H1 (cell line): ENCODE results near the gene FANCM. TPM values are rescaled to one million over a fixed set of nuclear protein-coding genes. Genes with fewer than 3 reads are reported as not detected.

ENCODE experiments used
- CTCF ChIA-PET: fragments of 300-600 bp; sonication (Branson Sonifier 250); formaldehyde crosslinking; loops from one replicate; lab custom pipeline; 2021; ENCODE audit not compliant: partially characterized antibody; lab: Charles Lee
- POLR2A ChIA-PET: fragments of 300-600 bp; sonication (Branson Sonifier 250); formaldehyde crosslinking; loops from one replicate; lab custom pipeline; 2021; ENCODE audit warnings: inconsistent platforms; ENCODE audit not compliant: partially characterized antibody; lab: Charles Lee
- DNase-seq, 2 experiments: peaks; one replicate each; pipeline versions ENCODE4 v3.0.0 to v3.0.0-alpha.2; 2010 to 2022; ENCODE audit warnings: low spot score in 2 of 2, low read depth in 1 of 2, mixed read lengths in 1 of 2
- FAIRE-seq: peaks from 2 replicates; lab custom pipeline; 2011; peaks lifted over from hg19 to GRCh38; lab: Jason Lieb, UNC
- H2AFZ ChIP-seq: 2 replicates; pipeline ENCODE4 v1.8.1; 2012; ENCODE audit warnings: low read length, inconsistent platforms
- H2AK5ac ChIP-seq: 2 replicates; pipeline ENCODE4 v1.6.1; 2013; ENCODE audit warnings: low read depth, low read length
- H2BK120ac ChIP-seq: replicated peaks from 2 replicates; pipeline ENCODE3; 2013; ENCODE audit warnings: low read depth, low read length, inconsistent platforms
- H2BK12ac ChIP-seq: 2 replicates; pipeline ENCODE4 v1.6.1; 2013; ENCODE audit warnings: low read depth, low read length
- H2BK15ac ChIP-seq: 2 replicates; pipeline ENCODE4 v1.6.1; 2013; ENCODE audit warnings: low read length
- H2BK20ac ChIP-seq: 2 replicates; pipeline ENCODE4 v1.6.1; 2013; ENCODE audit warnings: low read length
- H2BK5ac ChIP-seq: 2 replicates; pipeline ENCODE4 v1.6.1; 2013; ENCODE audit warnings: low read depth, low read length
- H3K14ac ChIP-seq: 2 replicates; pipeline ENCODE4 v1.6.1; 2013; ENCODE audit warnings: inconsistent platforms; ENCODE audit not compliant: insufficient read length
- H3K18ac ChIP-seq: 2 replicates; pipeline ENCODE4 v1.6.1; 2013; ENCODE audit warnings: low read length; ENCODE audit errors: extremely low read depth
- H3K23ac ChIP-seq: 2 replicates; pipeline ENCODE4 v1.6.1; 2013; ENCODE audit warnings: inconsistent platforms; ENCODE audit not compliant: insufficient read length
- H3K23me2 ChIP-seq: 2 replicates; pipeline ENCODE4 v1.6.1; 2013; ENCODE audit warnings: low read depth, low read length
- H3K27ac ChIP-seq: 2 replicates; pipeline ENCODE4 v1.6.1; 2011; ENCODE audit warnings: low read depth, low read length, inconsistent platforms
- H3K27me3 ChIP-seq, 4 experiments: replicated peaks in 1 of 4; 1 replicate in 1 of 4; 2 replicates in 3 of 4; pipeline versions ENCODE4 v1.6.1 to v1.8.1; 2011 to 2013; ENCODE audit warnings: low read length in 3 of 4, mild to moderate bottlenecking in 3 of 4, inconsistent platforms in 2 of 4, mixed read lengths in 2 of 4, moderate library complexity in 1 of 4; ENCODE audit not compliant: control insufficient read depth in 3 of 4, insufficient read depth in 3 of 4; ENCODE audit errors: extremely low read depth in 1 of 4
- H3K36me3 ChIP-seq, 4 experiments: 2 replicates each; pipeline versions ENCODE4 v1.6.1 to v1.8.1; 2011 to 2013; ENCODE audit warnings: mild to moderate bottlenecking in 4 of 4, low read length in 3 of 4, moderate library complexity in 2 of 4, control low read depth in 1 of 4, inconsistent platforms in 1 of 4; ENCODE audit not compliant: insufficient read depth in 4 of 4, control insufficient read depth in 2 of 4
- H3K4ac ChIP-seq: replicated peaks from 2 replicates; pipeline ENCODE3; 2013; ENCODE audit warnings: low read length, low read depth, mixed read lengths, inconsistent platforms; ENCODE audit not compliant: insufficient read length
- H3K4me1 ChIP-seq, 4 experiments: replicated peaks in 1 of 4; 1 replicate in 1 of 4; 2 replicates in 3 of 4; pipeline versions ENCODE4 v1.6.1 to v1.8.1; 2011 to 2013; ENCODE audit warnings: low read length in 3 of 4, inconsistent platforms in 2 of 4, mixed read lengths in 1 of 4; ENCODE audit not compliant: insufficient read depth in 4 of 4, control insufficient read depth in 3 of 4
- H3K4me2 ChIP-seq, 2 experiments: 2 replicates each; pipeline versions ENCODE4 v1.6.1 to v1.8.1; 2011 to 2013; ENCODE audit warnings: low read depth in 2 of 2, low read length in 2 of 2, control low read depth in 1 of 2, inconsistent platforms in 1 of 2, mild to moderate bottlenecking in 1 of 2; ENCODE audit not compliant: insufficient read depth in 1 of 2
- H3K4me3 ChIP-seq, 4 experiments: fragments of 200-600, 300-600 bp in 1 of 4; sonication (generic), shearing (Covaris generic), sonication (Bioruptor Twin) in 1 of 4; 2 replicates each; pipeline versions ENCODE4 v1.5.1 to v1.8.1; 2011 to 2016; ENCODE audit warnings: low read length in 4 of 4, low read depth in 3 of 4, control low read depth in 2 of 4, inconsistent platforms in 2 of 4, mild to moderate bottlenecking in 2 of 4, mixed read lengths in 1 of 4, moderate library complexity in 1 of 4; ENCODE audit not compliant: insufficient read depth in 2 of 4; ENCODE audit errors: extremely low read depth in 1 of 4
- H3K56ac ChIP-seq: replicated peaks from 2 replicates; pipeline ENCODE3; 2013; ENCODE audit warnings: low read depth, mild to moderate bottlenecking, mixed read lengths, low read length, inconsistent platforms; ENCODE audit not compliant: insufficient read length
- H3K79me1 ChIP-seq: 2 replicates; pipeline ENCODE4 v1.6.1; 2013; ENCODE audit warnings: low read depth, low read length, control low read depth
- H3K79me2 ChIP-seq, 2 experiments: 2 replicates each; pipeline versions ENCODE4 v1.6.1 to v1.8.1; 2012 to 2013; ENCODE audit warnings: low read length in 2 of 2, mild to moderate bottlenecking in 2 of 2, inconsistent platforms in 1 of 2; ENCODE audit not compliant: insufficient read depth in 2 of 2, control insufficient read depth in 1 of 2
- H3K9ac ChIP-seq, 4 experiments: replicated peaks in 1 of 4; 1 replicate in 1 of 4; 2 replicates in 3 of 4; pipeline versions ENCODE4 v1.6.1 to v1.8.1; 2011 to 2013; ENCODE audit warnings: low read depth in 3 of 4, low read length in 3 of 4, control low read depth in 2 of 4, mild to moderate bottlenecking in 2 of 4, moderate library complexity in 2 of 4, inconsistent platforms in 1 of 4; ENCODE audit errors: extremely low read depth in 1 of 4
- H3K9me3 ChIP-seq, 2 experiments: 2 replicates each; pipeline versions ENCODE4 v1.6.1 to v1.8.1; 2012 to 2013; ENCODE audit warnings: mild to moderate bottlenecking in 2 of 2, moderate library complexity in 2 of 2, control low read depth in 1 of 2, inconsistent platforms in 1 of 2, low read depth in 1 of 2, low read length in 1 of 2, mixed read lengths in 1 of 2; ENCODE audit not compliant: insufficient read depth in 2 of 2
- H4K20me1 ChIP-seq, 2 experiments: replicated peaks in 1 of 2; 2 replicates each; pipeline versions ENCODE3 to v1.8.1; 2011 to 2013; ENCODE audit warnings: inconsistent platforms in 2 of 2, low read length in 2 of 2, mild to moderate bottlenecking in 1 of 2; ENCODE audit not compliant: insufficient read depth in 2 of 2, control insufficient read depth in 1 of 2
- H4K5ac ChIP-seq: 2 replicates; pipeline ENCODE4 v1.6.1; 2013; ENCODE audit warnings: low read length, low read depth, mixed read lengths, inconsistent platforms; ENCODE audit not compliant: insufficient read length
- H4K8ac ChIP-seq: 2 replicates; pipeline ENCODE4 v1.8.0; 2013; ENCODE audit warnings: mild to moderate bottlenecking, moderate library complexity, low read length, inconsistent platforms; ENCODE audit not compliant: insufficient read depth; ENCODE audit errors: extremely low read depth
- H4K91ac ChIP-seq: replicated peaks from 2 replicates; pipeline ENCODE3; 2013; ENCODE audit warnings: low read length, mixed read lengths, inconsistent platforms; ENCODE audit not compliant: insufficient read length
- FOSL1 ChIP-seq: IDR thresholded peaks from 2 replicates; pipeline ENCODE4 v1.6.1; 2011; ENCODE audit warnings: mild to moderate bottlenecking, low read depth, low read length, moderate library complexity; ENCODE audit not compliant: insufficient read depth
- RBBP5 ChIP-seq: IDR thresholded peaks from 2 replicates; pipeline ENCODE4 v1.7.1; 2012; ENCODE audit warnings: low read depth, mild to moderate bottlenecking, inconsistent platforms, low read length, moderate library complexity, borderline replicate concordance
- TBP ChIP-seq: IDR thresholded peaks from 2 replicates; pipeline ENCODE4 v1.6.1; 2011; ENCODE audit warnings: low read depth, low read length, improper control_type of control experiment
- WGBS, 2 experiments: shearing (Covaris generic) in 1 of 2; methylation state at CpG; one replicate each; pipeline versions ENCODE4 v1.1.6 to v1.1.7; 2013 to 2015; ENCODE audit warnings: low lambda C conversion rate in 2 of 2, mixed read lengths in 2 of 2, inconsistent platforms in 1 of 2, low coverage in 1 of 2, missing lambda C conversion rate in 1 of 2; ENCODE audit not compliant: insufficient replicate concordance in 2 of 2, insufficient coverage in 1 of 2, insufficient read length in 1 of 2; ENCODE audit errors: extremely low coverage in 1 of 2, missing lambda C conversion rate in 1 of 2; 5-methylcytosine and 5-hydroxymethylcytosine counted together
- polyA plus RNA-seq, 7 experiments: library from polyadenylated mRNA; depleted of rRNA in 3 of 7; stranded (reverse) in 5 of 7; unstranded in 2 of 7; fragments of >200 nt in 5 of 7; fragments of 200-250 nt in 2 of 7; gene quantifications; 1 replicate in 5 of 7; 2 replicates in 1 of 7; 4 replicates in 1 of 7; pipeline versions ENCODE4 v1.2.1 to v1.2.3, GENCODE V29; 2011 to 2013; ENCODE audit warnings: missing spikeins in 2 of 7, mixed read lengths in 2 of 7
- total RNA-seq: library from RNA; stranded (reverse); fragmentation: NEBNext Ultra II Directional; extraction: Animal tissue kit (Norgen Biotek cat#: 25700); gene quantifications from 2 replicates; pipeline ENCODE4 v1.2.1, GENCODE V29; 2021

The FANCM gene
- total and polyA plus RNA-seq, 2 of the 8 experiments (the other 6 are each of a cell fraction or from before 2014, with no cell fraction given) = 3.2 to 10.5 TPM

GRCh38 chr14:45140661-45141187, 5.0 kb downstream of the FANCM start:
- FAIRE-seq (no peak), DNase-seq (no peak)
- Histone ChIP-seq H3K9ac (no peak overlapping the region), H4K20me1 (peaks cover 0 to 4% of the 10 kb centered on the region in 2 experiments), H4K91ac (no peak overlapping the region), H3K14ac (no peak overlapping the region), H2BK120ac (no peak overlapping the region), H3K9me3 (no peaks in the 10 kb centered on the region), H3K23ac (no peak overlapping the region), H2BK12ac (no peak overlapping the region), H3K79me1 (no peaks in the 10 kb centered on the region; the same call in 1 of the 2 replicates), H3K56ac (no peak overlapping the region), H2BK15ac (no peak overlapping the region), H2BK5ac (no peak overlapping the region), H2BK20ac (no peak overlapping the region), H3K4ac (no peak overlapping the region), H4K8ac (no peak overlapping the region), H2AFZ (no peak overlapping the region), H3K4me3 (no peak overlapping the region), H3K27ac (no peak overlapping the region), H3K18ac (no peak overlapping the region), H3K4me1 (peaks cover 0 to 3% (median 0%) of the 10 kb centered on the region in 4 experiments; a peak in 1 of 7 replicates), H4K5ac (no peak overlapping the region), H3K23me2 (no peaks in the 10 kb centered on the region; the same call in 1 of the 2 replicates), H3K79me2 (peaks cover 0 to 64% of the 10 kb centered on the region in 2 experiments; a peak in 3 of 4 replicates), H3K27me3 (no peaks in the 10 kb centered on the region), H3K36me3 (peaks cover 0 to 5% (median 0%) of the 10 kb centered on the region in 4 experiments; a peak in 2 of 8 replicates), H3K4me2 (no peak overlapping the region), H2AK5ac (no peak overlapping the region)
- TF ChIP-seq TBP (no peak), RBBP5 (no peak), FOSL1 (no peak)
- ChIA-PET POLR2A (interaction anchor here (1.2 kb wide), 1 partner anchor 62 kb away, joined by 3 read pairs; no protein-coding TSS in a partner anchor), CTCF (interaction anchor here (0.7 to 1.3 kb wide), 3 partner anchors 9 to 128 kb away, joined by 3 to 4 read pairs (median 3); no protein-coding TSS in a partner anchor)
- WGBS, 2 experiments = 92% methylated on average over 6 of the region's 6 CpGs; no CpG with 5 or more reads in 1 of the 2 experiments
